HUES6 (cell line): Measurements from ENCODE around the gene FMO3.

Experiments
- H3K27ac ChIP-seq: 2 replicates; pipeline ENCODE4 v1.7.0; 2013; ENCODE audit warnings: low read depth, mild to moderate bottlenecking, low read length, inconsistent platforms
- H3K27me3 ChIP-seq: 2 replicates; pipeline ENCODE4 v1.6.1; 2013; ENCODE audit warnings: low read length; ENCODE audit not compliant: control insufficient read depth, insufficient read depth
- H3K36me3 ChIP-seq: 2 replicates; pipeline ENCODE4 v1.6.1; 2013; ENCODE audit warnings: low read length; ENCODE audit not compliant: control insufficient read depth, insufficient read depth
- H3K4me1 ChIP-seq: 2 replicates; pipeline ENCODE4 v1.6.1; 2013; ENCODE audit warnings: low read length; ENCODE audit not compliant: control insufficient read depth, insufficient read depth
- H3K4me3 ChIP-seq: 2 replicates; pipeline ENCODE4 v1.5.1; 2013; ENCODE audit warnings: low read depth, low read length
- H3K9ac ChIP-seq: one replicate; pipeline ENCODE4 v1.6.1; 2013; ENCODE audit warnings: mild to moderate bottlenecking, low read length
- H3K9me3 ChIP-seq: 2 replicates; pipeline ENCODE4 v1.6.1; 2013; ENCODE audit warnings: low read depth, low read length; ENCODE audit not compliant: control insufficient read depth, insufficient read depth

FMO3 gene

DNA sequence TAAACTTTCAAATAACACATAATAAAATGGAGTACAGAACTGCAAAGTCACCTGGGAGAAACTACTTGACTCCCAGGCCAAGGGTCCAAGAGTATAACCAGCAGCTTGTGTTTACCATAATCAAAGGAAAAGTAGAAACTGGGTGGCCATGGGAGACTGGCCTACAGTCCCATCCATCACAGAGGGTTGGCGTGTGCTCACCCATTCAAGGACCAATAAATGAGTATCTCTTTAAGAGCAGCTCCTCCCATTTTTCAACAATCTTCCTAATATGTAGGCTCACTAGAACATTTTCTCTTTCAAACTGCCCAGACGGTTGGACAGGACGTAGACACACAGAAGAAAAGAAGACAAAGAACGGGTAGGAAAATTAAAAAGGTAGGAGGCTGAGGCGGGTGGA, at the start of gene FMO3:
TSS of gene FMO3 (plus strand) at position 302 of the 400 bp plus-strand sequence. CDS start 1,754 bp downstream, outside the sequence.
- Histone ChIP-seq H3K4me3 (no peak within 1 kb of the TSS), H3K9ac (no peak within 1 kb of the TSS), H3K36me3 (no peaks in the 10 kb centered on the region), H3K4me1 (no peaks in the 10 kb centered on the region), H3K9me3 (no peaks in the 10 kb centered on the region), H3K27me3 (no peaks in the 10 kb centered on the region), H3K27ac (no peak within 1 kb of the TSS)

DNA sequence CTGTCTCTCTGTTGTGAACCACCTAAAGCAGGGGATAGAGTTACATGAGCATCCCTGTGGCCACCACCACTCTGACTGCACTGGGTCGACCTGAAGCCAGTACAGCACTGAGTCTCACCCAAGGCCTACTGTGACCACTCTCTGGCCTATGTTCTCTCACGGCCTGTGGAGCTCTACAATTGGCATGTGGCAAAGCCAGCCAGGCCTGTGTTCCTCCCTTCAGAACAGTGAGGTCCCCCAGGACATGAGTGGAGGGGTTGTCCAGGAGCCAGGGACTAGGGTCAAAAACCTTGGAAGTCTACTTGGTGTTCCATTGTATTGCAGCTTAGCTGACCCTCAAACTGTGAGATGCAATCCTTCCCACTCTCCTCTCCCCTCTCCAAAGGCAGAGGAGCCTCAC, 42.7 kb upstream of the FMO3 start:
- no peaks in the 10 kb centered on the region for H3K36me3 ChIP-seq
- H3K9ac ChIP-seq = no peak overlapping the region
- H3K27ac ChIP-seq = no peak overlapping the region

DNA sequence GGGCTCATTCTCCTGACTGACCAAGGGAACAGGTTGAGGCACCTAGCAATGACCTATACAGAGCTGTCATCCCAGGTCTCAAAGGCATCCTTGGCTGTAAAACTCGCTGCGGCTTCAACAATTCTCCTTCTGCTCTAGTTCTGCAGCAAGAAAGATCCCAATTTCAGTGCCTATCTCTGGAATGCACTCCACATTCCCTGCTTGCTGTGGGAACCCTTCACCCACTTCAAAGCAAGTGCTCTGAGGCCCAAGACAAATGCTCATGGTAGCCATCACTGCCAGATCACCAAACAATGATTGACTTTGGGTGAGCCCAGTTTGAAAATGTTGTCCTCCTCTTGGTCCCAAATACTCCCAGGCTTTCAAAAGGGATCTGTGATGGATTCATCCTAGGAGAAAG, 37.7 kb upstream of the FMO3 start:
- no peaks in the 10 kb centered on the region for H3K9me3 ChIP-seq
- no peaks in the 10 kb centered on the region for H3K36me3 ChIP-seq
- no peaks in the 10 kb centered on the region for H3K4me1 ChIP-seq
- no peak overlapping the region for H3K9ac ChIP-seq
- H3K27ac ChIP-seq = no peak overlapping the region
- no peak overlapping the region for H3K4me3 ChIP-seq
- no peaks in the 10 kb centered on the region for H3K27me3 ChIP-seq

More for the DNA sequence above, 42.7 kb upstream of the FMO3 start:
- Histone ChIP-seq H3K9me3 (no peaks in the 10 kb centered on the region), H3K4me1 (no peaks in the 10 kb centered on the region), H3K27me3 (no peaks in the 10 kb centered on the region), H3K4me3 (no peak overlapping the region)

DNA sequence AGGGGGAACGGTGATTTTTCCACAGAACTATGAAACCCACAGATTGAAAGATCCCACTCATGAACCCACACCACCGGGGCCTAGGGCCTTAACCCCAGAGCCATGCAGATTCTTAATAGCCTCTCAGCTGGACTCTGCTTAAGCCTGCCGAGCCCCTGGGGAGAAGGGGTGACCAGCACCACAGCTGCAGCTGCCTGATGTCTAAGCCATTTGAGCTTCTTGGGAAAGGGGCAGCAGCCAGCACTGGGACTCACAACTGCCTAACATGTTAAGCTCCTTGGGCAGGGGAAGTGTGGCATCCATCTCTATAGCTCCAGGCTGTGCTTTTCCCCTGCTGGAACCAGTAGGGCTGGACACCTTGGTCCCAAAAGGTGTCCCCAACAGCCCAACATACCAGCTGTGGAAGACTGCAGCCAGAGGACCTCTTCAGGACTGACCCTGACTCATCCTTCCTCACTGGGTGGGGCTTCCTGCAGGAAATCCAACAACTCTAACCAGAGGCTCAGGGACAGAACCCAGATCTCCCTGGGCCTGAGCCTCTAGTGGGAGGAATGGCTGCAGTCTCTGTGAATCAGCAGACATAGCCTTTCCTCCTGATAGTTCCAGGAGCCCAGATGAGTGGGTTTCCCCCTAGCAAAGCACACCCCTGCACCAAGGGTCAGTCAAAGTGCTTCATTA, 34.6 kb upstream of the FMO3 start:
- Histone ChIP-seq H3K9ac (no peak overlapping the region), H3K27me3 (no peaks in the 10 kb centered on the region), H3K27ac (no peak overlapping the region), H3K9me3 (no peaks in the 10 kb centered on the region), H3K4me3 (no peak overlapping the region), H3K4me1 (no peaks in the 10 kb centered on the region), H3K36me3 (no peaks in the 10 kb centered on the region)

DNA sequence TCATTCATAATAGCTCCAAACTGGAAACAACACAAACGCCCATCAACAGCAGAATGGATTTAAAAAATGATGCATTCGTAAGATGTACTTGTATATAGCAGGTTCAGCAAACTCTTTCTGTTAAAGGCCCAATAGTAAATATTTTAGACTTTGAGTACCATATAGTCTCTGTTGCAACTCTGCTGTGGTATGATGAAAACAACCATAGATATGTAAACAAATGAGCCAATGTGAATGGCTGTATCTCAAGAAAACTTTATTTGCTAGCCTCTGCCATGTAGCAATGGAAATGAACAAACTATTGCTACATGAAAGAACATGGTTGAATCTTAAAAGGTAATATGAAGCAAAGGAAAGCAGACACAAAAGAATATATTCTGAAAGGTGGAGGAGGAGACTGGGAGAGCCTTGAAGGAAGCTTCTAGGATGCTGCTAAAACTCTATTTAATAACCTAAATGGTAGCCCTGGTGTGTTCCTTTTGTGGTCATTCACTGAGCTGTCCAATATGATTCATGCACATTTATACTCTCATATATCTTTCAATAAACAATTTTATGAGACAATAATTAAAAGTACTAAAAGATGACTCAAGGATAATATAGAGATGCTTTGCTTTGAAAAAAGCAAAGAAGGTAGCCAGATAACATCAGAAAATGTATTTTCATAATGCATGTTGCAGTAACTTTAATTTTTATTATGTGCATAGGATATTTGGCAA, 29.1 kb upstream of the FMO3 start:
- H3K4me3 ChIP-seq = no peak overlapping the region
- H3K9ac ChIP-seq = no peak overlapping the region
- H3K4me1 ChIP-seq = no peaks in the 10 kb centered on the region
- H3K9me3 ChIP-seq = no peaks in the 10 kb centered on the region
- no peak overlapping the region for H3K27ac ChIP-seq
- H3K27me3 ChIP-seq = no peaks in the 10 kb centered on the region
- H3K36me3 ChIP-seq = no peaks in the 10 kb centered on the region

DNA sequence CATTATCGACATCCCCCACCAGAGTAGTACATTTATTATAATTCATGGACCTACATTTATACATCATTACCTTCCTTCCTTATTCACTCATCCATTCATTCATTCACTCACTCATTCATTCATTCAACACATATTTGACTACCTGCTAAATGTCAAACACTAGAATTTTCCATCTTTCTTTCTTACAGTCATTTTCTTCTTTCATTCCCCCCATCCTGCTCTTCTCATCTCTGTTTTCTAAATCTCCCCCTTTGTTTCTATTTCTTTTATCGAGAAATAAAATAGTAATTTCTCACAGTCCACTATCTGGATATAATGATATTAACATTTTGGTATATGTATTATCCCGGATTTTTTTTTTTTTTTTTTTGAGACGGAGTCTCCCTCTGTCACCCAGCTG, 27.8 kb upstream of the FMO3 start:
- H3K27ac ChIP-seq = no peak overlapping the region
- no peaks in the 10 kb centered on the region for H3K9me3 ChIP-seq

DNA sequence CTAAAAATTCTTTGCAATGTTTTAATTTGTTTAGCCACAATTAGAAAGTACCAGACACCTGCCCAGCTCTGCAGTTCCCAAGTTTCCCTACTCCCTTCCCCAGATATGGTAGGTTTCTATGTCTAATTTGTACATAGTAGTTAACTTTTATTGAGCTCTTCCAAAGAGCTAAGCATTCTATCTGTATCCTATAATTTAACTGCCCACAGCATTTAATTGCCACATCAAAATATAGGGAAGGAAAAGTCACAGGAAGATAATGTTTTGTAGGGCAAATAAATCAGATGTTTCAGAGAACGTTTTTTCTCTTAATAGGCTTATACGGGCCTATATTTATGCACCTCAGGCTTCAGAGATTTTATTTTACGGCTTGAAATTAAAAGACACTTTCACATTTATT, 15.7 kb upstream of the FMO3 start:
- H3K27me3 ChIP-seq = no peaks in the 10 kb centered on the region
- no peak overlapping the region for H3K9ac ChIP-seq
- no peak overlapping the region for H3K27ac ChIP-seq
- H3K9me3 ChIP-seq = no peaks in the 10 kb centered on the region
- no peaks in the 10 kb centered on the region for H3K36me3 ChIP-seq
- no peak overlapping the region for H3K4me3 ChIP-seq
- no peaks in the 10 kb centered on the region for H3K4me1 ChIP-seq

More for the DNA sequence above, 27.8 kb upstream of the FMO3 start:
- Histone ChIP-seq H3K4me3 (no peak overlapping the region), H3K9ac (no peak overlapping the region), H3K4me1 (no peaks in the 10 kb centered on the region), H3K36me3 (no peaks in the 10 kb centered on the region), H3K27me3 (no peaks in the 10 kb centered on the region)

DNA sequence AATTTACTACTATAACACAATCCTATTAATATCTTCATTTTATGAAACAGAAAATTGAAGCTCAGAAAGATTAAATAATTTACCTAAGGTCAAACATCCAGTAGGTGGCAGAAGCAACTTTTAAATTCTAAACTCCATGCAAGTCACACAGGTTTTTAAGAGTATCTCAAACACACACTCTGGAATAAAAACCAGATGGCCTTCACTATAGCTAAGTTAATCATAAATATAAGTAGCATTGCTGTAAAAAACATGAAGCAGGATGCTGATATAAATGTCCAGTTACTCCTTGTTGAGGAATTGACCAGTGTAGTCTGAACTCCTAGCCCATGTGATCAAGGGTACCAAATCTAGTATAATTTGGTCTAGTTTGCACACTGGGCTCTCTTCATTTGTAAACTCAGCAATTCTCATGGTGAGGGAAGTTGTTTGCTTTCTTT, 9.4 kb upstream of the FMO3 start:
- Histone ChIP-seq H3K27ac (no peak overlapping the region), H3K4me1 (no peaks in the 10 kb centered on the region)

DNA sequence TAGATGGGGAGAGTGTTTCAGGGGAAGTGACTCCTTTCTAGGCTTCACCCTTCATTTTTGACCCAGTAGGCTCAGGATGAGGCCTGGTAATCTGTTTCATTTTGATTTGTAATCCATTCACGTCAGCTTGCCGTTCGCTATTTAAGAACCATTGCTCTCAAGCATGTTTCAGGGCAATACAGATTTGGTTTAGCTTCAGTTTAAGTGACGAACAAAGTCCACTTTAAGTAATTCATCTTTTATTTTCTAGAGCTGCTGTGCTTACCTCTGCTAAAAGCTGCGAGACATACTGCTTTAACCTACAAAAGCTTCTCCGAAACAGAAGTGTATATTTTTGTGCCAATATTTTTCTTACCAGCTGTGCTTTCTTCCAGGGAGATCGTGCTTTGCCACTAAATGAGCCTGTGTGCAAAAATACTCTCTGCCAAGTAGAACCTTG, 8.9 kb upstream of the FMO3 start:
- Histone ChIP-seq H3K27me3 (no peaks in the 10 kb centered on the region), H3K9me3 (no peaks in the 10 kb centered on the region), H3K4me1 (no peaks in the 10 kb centered on the region), H3K36me3 (no peaks in the 10 kb centered on the region), H3K9ac (no peak overlapping the region), H3K4me3 (no peak overlapping the region), H3K27ac (no peak overlapping the region)

More for the DNA sequence above, 9.4 kb upstream of the FMO3 start:
- H3K36me3 ChIP-seq = no peaks in the 10 kb centered on the region
- H3K4me3 ChIP-seq = no peak overlapping the region
- no peaks in the 10 kb centered on the region for H3K27me3 ChIP-seq
- H3K9ac ChIP-seq = no peak overlapping the region
- H3K9me3 ChIP-seq = no peaks in the 10 kb centered on the region

DNA sequence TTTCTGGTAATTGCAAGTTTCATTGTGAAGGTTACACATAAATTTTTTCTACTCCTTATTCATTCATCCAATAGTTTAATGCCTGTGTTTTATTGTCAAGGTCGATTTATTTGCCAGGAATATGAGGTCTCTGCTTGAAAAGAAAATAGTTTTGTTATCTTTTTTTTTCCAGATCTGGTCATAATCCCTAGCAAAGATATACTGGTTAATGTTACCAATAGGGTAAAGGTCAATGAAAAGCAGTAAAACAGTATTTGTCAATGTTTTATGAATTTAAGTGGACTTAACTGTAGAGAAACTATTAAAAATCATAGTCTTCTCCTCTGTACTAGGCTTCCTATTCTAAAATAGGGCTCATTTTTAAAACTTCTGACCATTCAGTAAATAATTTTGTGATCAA, 8.1 kb upstream of the FMO3 start:
- no peak overlapping the region for H3K27ac ChIP-seq
- no peak overlapping the region for H3K4me3 ChIP-seq
- no peaks in the 10 kb centered on the region for H3K36me3 ChIP-seq
- H3K4me1 ChIP-seq = no peaks in the 10 kb centered on the region
- no peaks in the 10 kb centered on the region for H3K27me3 ChIP-seq
- H3K9ac ChIP-seq = no peak overlapping the region
- no peaks in the 10 kb centered on the region for H3K9me3 ChIP-seq

DNA sequence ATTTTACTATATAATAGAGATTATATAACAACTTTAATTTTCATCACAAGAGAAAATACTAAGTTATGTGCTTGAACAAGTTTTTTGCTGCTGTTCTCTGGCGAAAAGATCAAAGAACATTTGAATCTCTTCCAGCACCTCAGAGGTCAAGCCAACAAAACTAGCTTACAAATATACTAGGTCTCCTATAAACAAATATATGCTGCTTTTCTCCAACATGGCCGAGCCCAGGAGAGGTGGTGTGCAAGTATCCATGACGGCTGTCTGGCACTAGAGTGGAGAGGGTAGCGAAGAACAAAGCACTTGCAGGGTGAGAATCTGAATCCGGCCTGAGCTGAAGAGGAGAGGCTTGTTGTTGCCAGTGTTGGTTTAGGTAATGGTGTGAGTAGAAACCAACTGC, 7.5 kb upstream of the FMO3 start:
- Histone ChIP-seq H3K4me3 (no peak overlapping the region), H3K9me3 (no peaks in the 10 kb centered on the region), H3K9ac (no peak overlapping the region), H3K4me1 (no peaks in the 10 kb centered on the region), H3K27ac (no peak overlapping the region), H3K27me3 (no peaks in the 10 kb centered on the region), H3K36me3 (no peaks in the 10 kb centered on the region)
